B cell (primary cell): Measurements from ENCODE around the gene PPP3CA. TPM values are rescaled to one million over a fixed set of nuclear protein-coding genes. Genes with fewer than 3 reads are reported as not detected.
"Not testable (repeated sequence)": the region's sequence is repeated elsewhere in the genome, so short reads cannot be mapped to it uniquely, and the experiment has no call there.

Source experiments
- ATAC-seq: fragments of 200-7000 bp; cut with Tn5 transposase; one replicate; pipeline ENCODE4 v1.10.0; 2021; ENCODE audit warnings: low read depth, mild to moderate bottlenecking, moderate number of reproducible peaks, moderate library complexity
- CTCF ChIA-PET: fragments of 350-600 bp; sonication (Branson Sonifier 250); formaldehyde crosslinking; loops from one replicate; lab custom pipeline; 2021; ENCODE audit warnings: antibody characterized with exemption, inconsistent platforms; lab: Charles Lee
- POLR2A ChIA-PET: fragments of 350-600 bp; sonication (Branson Sonifier 250); formaldehyde crosslinking; loops from one replicate; lab custom pipeline; 2021; ENCODE audit warnings: antibody characterized with exemption; lab: Charles Lee
- DNase-seq: peaks from one replicate; pipeline ENCODE4 v3.0.0; 2013
- H2AFZ ChIP-seq: 2 replicates; pipeline ENCODE4 v1.6.1; 2012; ENCODE audit warnings: mild to moderate bottlenecking, low read depth, low read length; ENCODE audit not compliant: insufficient read depth, poor library complexity, severe bottlenecking
- H3K27ac ChIP-seq, 2 donors: 1 replicate in 1 of 2; 2 replicates in 1 of 2; pipeline ENCODE4 v1.5.1; 2012 to 2013; ENCODE audit warnings: low read length in 2 of 2, mild to moderate bottlenecking in 2 of 2, moderate library complexity in 1 of 2
- H3K27me3 ChIP-seq, 4 experiments: fragments of 200-600 bp in 1 of 4; sonication (generic) in 1 of 4; replicated peaks in 1 of 4; 1 replicate in 2 of 4; 2 replicates in 2 of 4; pipeline versions ENCODE4 v1.6.1 to v1.7.0; 2013 to 2016; ENCODE audit warnings: low read length in 3 of 4, mild to moderate bottlenecking in 2 of 4, mixed read lengths in 1 of 4, moderate library complexity in 1 of 4; ENCODE audit not compliant: insufficient read depth in 4 of 4, control insufficient read depth in 3 of 4; ENCODE audit errors: control extremely low read depth in 1 of 4
- H3K36me3 ChIP-seq, 2 experiments: replicated peaks in 1 of 2; 1 replicate in 1 of 2; 2 replicates in 1 of 2; pipeline versions ENCODE4 v1.6.1 to v1.7.1; 2013; ENCODE audit warnings: low read length in 1 of 2; ENCODE audit not compliant: insufficient read depth in 2 of 2, control insufficient read depth in 1 of 2; ENCODE audit errors: control extremely low read depth in 1 of 2, extremely low read depth in 1 of 2
- H3K4me1 ChIP-seq, 2 donors: fragments of 200-600 bp in 1 of 2; sonication (generic) in 1 of 2; 1 replicate in 1 of 2; 2 replicates in 1 of 2; pipeline versions ENCODE4 v1.5.1 to v1.6.1; 2013 to 2017; ENCODE audit warnings: low read length in 2 of 2; ENCODE audit not compliant: control insufficient read depth in 2 of 2, insufficient read depth in 2 of 2
- H3K4me2 ChIP-seq: replicated peaks from 2 replicates; pipeline ENCODE3; 2012; ENCODE audit warnings: mild to moderate bottlenecking, low read depth, low read length; ENCODE audit not compliant: poor library complexity, severe bottlenecking
- H3K4me3 ChIP-seq, 5 experiments: fragments of 200-600 bp in 1 of 5; sonication (generic) in 1 of 5; 1 replicate in 3 of 5; 2 replicates in 2 of 5; pipeline versions ENCODE4 v1.5.1 to v1.7.0; 2011 to 2016; ENCODE audit warnings: low read length in 4 of 5, mild to moderate bottlenecking in 4 of 5, low read depth in 2 of 5, control low read depth in 1 of 5, moderate library complexity in 1 of 5; ENCODE audit not compliant: insufficient read depth in 1 of 5; ENCODE audit errors: control extremely low read depth in 1 of 5, extremely low read depth in 1 of 5
- H3K79me2 ChIP-seq: fragments of 200-600 bp; sonication (generic); one replicate; pipeline ENCODE4 v1.6.0; 2016; ENCODE audit warnings: low read length; ENCODE audit not compliant: control insufficient read depth, insufficient read depth
- H3K9ac ChIP-seq: fragments of 200-600 bp; sonication (generic); 2 replicates; pipeline ENCODE4 v1.6.1; 2017; ENCODE audit warnings: mild to moderate bottlenecking, low read length, moderate library complexity
- H3K9me3 ChIP-seq, 3 donors: one replicate each; pipeline versions ENCODE4 v1.6.1 to v1.7.1; 2013; ENCODE audit warnings: low read length in 2 of 3; ENCODE audit not compliant: control insufficient read depth in 2 of 3, insufficient read depth in 1 of 3; ENCODE audit errors: control extremely low read depth in 1 of 3
- H4K20me1 ChIP-seq: 2 replicates; pipeline ENCODE4 v1.6.0; 2012; ENCODE audit warnings: mild to moderate bottlenecking, low read length; ENCODE audit not compliant: insufficient read depth, control insufficient read depth, poor library complexity, severe bottlenecking
- H3K27ac Mint-ChIP-seq: one replicate; pipeline ENCODE4 v1.8.0; 2021; ENCODE audit warnings: mixed read lengths
- H3K27me3 Mint-ChIP-seq: one replicate; pipeline ENCODE4 v1.8.0; 2021; ENCODE audit warnings: mixed read lengths
- H3K4me1 Mint-ChIP-seq: one replicate; pipeline ENCODE4 v1.8.0; 2021; ENCODE audit warnings: mixed read lengths
- H3K4me3 Mint-ChIP-seq: one replicate; pipeline ENCODE4 v1.8.0; 2021; ENCODE audit warnings: mixed read lengths
- H3K9me3 Mint-ChIP-seq: one replicate; pipeline ENCODE4 v1.8.0; 2022; ENCODE audit warnings: mixed read lengths; ENCODE audit not compliant: insufficient read depth
- EZH2 ChIP-seq: IDR thresholded peaks from 2 replicates; pipeline ENCODE4 v1.6.1; 2012; ENCODE audit warnings: borderline replicate concordance, low read depth, mild to moderate bottlenecking, moderate library complexity, low read length; ENCODE audit not compliant: insufficient read depth, poor library complexity, severe bottlenecking
- WGBS: methylation state at CpG from one replicate; pipeline ENCODE4 v1.1.5; 2013; ENCODE audit warnings: missing lambda C conversion rate; ENCODE audit not compliant: insufficient coverage; 5-methylcytosine and 5-hydroxymethylcytosine counted together
- intact Hi-C: fragments of 100-400 bp; cut with micrococcal nuclease; formaldehyde crosslinking; loops from one replicate; pipeline ENCODE4 v1.10.0; 2022
- polyA plus RNA-seq: library from polyadenylated mRNA; depleted of rRNA; stranded (reverse); fragments of >200 nt; gene quantifications from 2 replicates; pipeline ENCODE4 v1.2.3, GENCODE V29; 2012
- total RNA-seq, 2 donors: library from RNA; stranded (reverse); fragments of 120-200 nt in 1 of 2; gene quantifications; 1 replicate in 1 of 2; 2 replicates in 1 of 2; pipeline versions ENCODE4 v1.2.3 to v1.2.4, GENCODE V29; 2013 to 2022
- TF ChIP-seq, protein P1 (sequence below): fragments of 200-600 bp; IDR thresholded peaks from one replicate; pipeline ENCODE4 v1.8.0; 2022; ENCODE audit warnings: antibody characterized with exemption, mild to moderate bottlenecking

The PPP3CA gene
- total and polyA plus RNA-seq, 2 donors (not counting 1 experiment from before 2014, with no cell fraction given): 14.3 to 85.1 TPM

DNA sequence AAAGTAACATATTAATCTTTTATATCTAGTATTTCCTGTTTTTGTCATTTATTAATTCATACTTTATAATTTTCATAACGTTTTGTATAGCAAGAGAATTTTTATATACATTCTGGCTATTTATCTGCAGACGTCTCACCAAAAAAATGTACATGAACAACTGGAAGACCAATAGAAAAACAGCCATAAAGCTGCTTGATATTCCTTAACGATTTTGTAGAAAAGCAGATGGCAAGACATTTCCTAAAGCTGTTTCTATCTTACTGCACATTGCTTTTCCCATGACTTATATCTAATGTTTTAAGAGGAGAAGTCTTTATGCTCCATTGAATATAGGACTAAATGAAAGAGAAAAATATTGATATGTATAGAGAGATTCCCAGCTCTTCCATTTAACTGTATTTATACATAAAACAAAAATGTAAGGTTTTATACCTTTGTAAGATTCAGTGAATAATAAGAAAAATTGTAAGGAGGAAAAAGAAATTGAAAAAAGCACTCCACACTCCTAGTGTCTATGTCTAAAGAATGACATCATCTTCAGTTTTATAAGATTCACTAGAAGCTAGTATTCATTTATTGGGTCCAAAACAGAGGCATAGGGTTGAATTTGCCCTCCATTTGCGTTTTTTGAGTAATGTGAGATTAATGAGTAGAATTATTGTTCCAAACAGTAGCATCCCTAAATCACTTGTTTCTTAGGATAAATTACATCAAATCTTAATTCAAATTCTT lies 248.5 kb downstream of the PPP3CA start:
- Histone ChIP-seq H3K9ac (no peak overlapping the region), H3K79me2 (peaks cover 14% of the 10 kb centered on the region), H3K36me3 (peaks cover 6 to 15% of the 10 kb centered on the region in 2 experiments), H3K4me1 (peaks cover 15 to 20% of the 10 kb centered on the region in 2 donors), H4K20me1 (no peaks in the 10 kb centered on the region), H3K4me2 (no peak overlapping the region), H3K9me3 (no peaks in the 10 kb centered on the region), H3K4me3 (no peak overlapping the region), H2AFZ (no peak overlapping the region), H3K27ac (no peak overlapping the region), H3K27me3 (no peaks in the 10 kb centered on the region)
- intact Hi-C loops: loop anchor here (5.0 kb wide), 1 partner anchor 248 kb away; the partner anchor contains the start of gene PPP3CA
- no peak for ATAC-seq
- WGBS: no CpG with 5 or more reads among the region's 4 CpGs
- Mint-ChIP-seq H3K9me3 (no peaks in the 10 kb centered on the region), H3K4me1 (peaks cover 29% of the 10 kb centered on the region), H3K27me3 (no peaks in the 10 kb centered on the region), H3K27ac (no peak overlapping the region), H3K4me3 (no peak overlapping the region)
- TF ChIP-seq, protein P1, sequence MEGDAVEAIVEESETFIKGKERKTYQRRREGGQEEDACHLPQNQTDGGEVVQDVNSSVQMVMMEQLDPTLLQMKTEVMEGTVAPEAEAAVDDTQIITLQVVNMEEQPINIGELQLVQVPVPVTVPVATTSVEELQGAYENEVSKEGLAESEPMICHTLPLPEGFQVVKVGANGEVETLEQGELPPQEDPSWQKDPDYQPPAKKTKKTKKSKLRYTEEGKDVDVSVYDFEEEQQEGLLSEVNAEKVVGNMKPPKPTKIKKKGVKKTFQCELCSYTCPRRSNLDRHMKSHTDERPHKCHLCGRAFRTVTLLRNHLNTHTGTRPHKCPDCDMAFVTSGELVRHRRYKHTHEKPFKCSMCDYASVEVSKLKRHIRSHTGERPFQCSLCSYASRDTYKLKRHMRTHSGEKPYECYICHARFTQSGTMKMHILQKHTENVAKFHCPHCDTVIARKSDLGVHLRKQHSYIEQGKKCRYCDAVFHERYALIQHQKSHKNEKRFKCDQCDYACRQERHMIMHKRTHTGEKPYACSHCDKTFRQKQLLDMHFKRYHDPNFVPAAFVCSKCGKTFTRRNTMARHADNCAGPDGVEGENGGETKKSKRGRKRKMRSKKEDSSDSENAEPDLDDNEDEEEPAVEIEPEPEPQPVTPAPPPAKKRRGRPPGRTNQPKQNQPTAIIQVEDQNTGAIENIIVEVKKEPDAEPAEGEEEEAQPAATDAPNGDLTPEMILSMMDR: no peak
- TF ChIP-seq EZH2: no peak
- ChIA-PET POLR2A (no interaction called here), CTCF (no interaction called here)
- no peak for DNase-seq

DNA sequence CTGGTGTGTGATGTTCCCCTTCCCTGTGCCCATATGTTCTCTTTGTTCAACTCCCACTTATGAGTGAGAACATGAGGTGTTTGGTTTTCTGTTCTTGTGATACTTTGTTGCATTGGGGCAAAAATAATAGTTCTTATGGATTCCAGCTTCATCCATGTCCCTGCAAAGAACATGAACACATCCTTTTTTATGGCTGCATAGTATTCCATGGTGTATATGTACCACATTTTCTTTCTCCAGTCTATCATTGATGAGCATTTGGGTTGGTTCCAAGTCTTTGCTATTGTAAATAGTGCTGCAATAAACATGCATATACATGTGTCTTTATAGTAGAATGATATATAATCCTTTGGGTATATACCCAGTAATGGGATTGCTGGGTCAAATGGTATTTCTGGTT lies 254.7 kb downstream of the PPP3CA start:
- H3K79me2 ChIP-seq, ATAC-seq, H2AFZ ChIP-seq, H3K4me1 ChIP-seq, POLR2A ChIA-PET, H3K27me3 Mint-ChIP-seq, H4K20me1 ChIP-seq, DNase-seq, H3K4me2 ChIP-seq, H3K27ac Mint-ChIP-seq, intact Hi-C loops, H3K36me3 ChIP-seq, CTCF ChIA-PET, H3K4me3 ChIP-seq, H3K9ac ChIP-seq, H3K9me3 Mint-ChIP-seq, H3K27ac ChIP-seq, H3K4me3 Mint-ChIP-seq, H3K9me3 ChIP-seq, H3K27me3 ChIP-seq: not testable (repeated sequence)
- peaks cover 18% of the 10 kb centered on the region for H3K4me1 Mint-ChIP-seq
